Breast epithelium (tissue), 4 donors: ENCODE data around the gene P2RY11. TPM values are rescaled to one million over a fixed set of nuclear protein-coding genes. Genes with fewer than 3 reads are reported as not detected.

ENCODE experiments used
- DNase-seq, 2 donors: peaks; one replicate each; pipeline ENCODE4 v3.0.0-alpha.2; 2019; ENCODE audit warnings: low spot score in 2 of 2
- H3K27ac ChIP-seq, 2 donors: fragments of 200-600 bp; sonication (generic) in 1 of 2; one replicate each; pipeline ENCODE4 v1.5.1; 2016 to 2019; ENCODE audit warnings: mild to moderate bottlenecking in 1 of 2
- H3K27me3 ChIP-seq, 2 donors: fragments of 200-600 bp; sonication (generic) in 1 of 2; one replicate each; pipeline versions ENCODE4 v1.5.1 to v1.6.0; 2017 to 2019; ENCODE audit warnings: control low read depth in 1 of 2, mild to moderate bottlenecking in 1 of 2
- H3K36me3 ChIP-seq: fragments of 200-600 bp; one replicate; pipeline ENCODE4 v1.5.1; 2019
- H3K4me1 ChIP-seq, 2 donors: fragments of 200-600 bp; sonication (generic); one replicate each; pipeline ENCODE4 v1.5.1; 2016 to 2019; ENCODE audit warnings: control low read depth in 1 of 2
- H3K4me3 ChIP-seq, 3 donors: fragments of 200-600 bp; sonication (generic); 1 replicate in 2 of 3; 2 replicates in 1 of 3; pipeline ENCODE4 v1.5.1; 2016 to 2019; ENCODE audit warnings: mild to moderate bottlenecking in 3 of 3, moderate library complexity in 2 of 3
- H3K9me3 ChIP-seq, 2 donors: fragments of 200-600 bp; sonication (generic) in 1 of 2; one replicate each; pipeline ENCODE4 v1.5.1; 2016 to 2019; ENCODE audit warnings: control low read depth in 1 of 2
- POLR2A ChIP-seq: fragments of 450-650 bp; IDR thresholded peaks from one replicate; pipeline ENCODE4 v1.6.1; 2016; ENCODE audit warnings: antibody characterized with exemption, mild to moderate bottlenecking, moderate library complexity
- POLR2AphosphoS5 ChIP-seq, 3 donors: sonication (generic); formaldehyde crosslinking; IDR thresholded peaks; one replicate each; pipeline ENCODE4 v1.6.1; 2017; ENCODE audit warnings: antibody characterized with exemption in 3 of 3
- intact Hi-C: fragments of 100-400 bp; cut with DNase I; formaldehyde crosslinking; loops from one replicate; pipeline ENCODE4 v1.15.1; 2023; ENCODE audit warnings: low total_unique reads
- total RNA-seq, 3 donors: library from RNA; depleted of rRNA; stranded (reverse); fragments of >200 nt; gene quantifications; one replicate each; pipeline ENCODE4 v1.1.0, GENCODE V29; 2016
- TF ChIP-seq, protein P1 (sequence below), 3 donors: fragments of 450-650 bp; IDR thresholded peaks; one replicate each; pipeline ENCODE4 v1.5.1; 2016 to 2017; ENCODE audit warnings: antibody characterized with exemption in 3 of 3, mild to moderate bottlenecking in 3 of 3, moderate library complexity in 3 of 3

P2RY11 gene
- total RNA-seq, 3 donors from 2014 or later, result 4.0 to 7.2 (median 4.3) TPM

DNA sequence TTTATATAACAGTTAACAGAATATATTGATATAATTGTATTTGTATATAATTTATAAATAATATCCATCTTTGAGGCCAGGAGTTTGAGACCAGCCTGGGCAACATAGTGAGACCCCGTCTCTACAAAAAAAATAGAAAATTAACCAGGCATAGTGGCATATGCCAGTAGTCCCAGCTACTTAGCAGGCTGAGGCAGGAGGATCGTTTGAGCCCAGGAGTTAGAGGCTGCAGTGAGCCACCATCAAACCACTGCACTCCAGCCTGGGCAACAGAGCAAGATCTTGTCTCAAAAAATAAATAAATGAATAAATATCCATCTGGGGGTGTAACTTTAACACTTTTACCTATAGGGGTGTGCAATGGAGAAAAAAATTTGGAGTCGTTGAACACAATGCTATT, 26.7 kb upstream of the P2RY11 start:
- Histone ChIP-seq H3K4me3 (no peak overlapping the region), H3K27ac (no peak overlapping the region), H3K27me3 (no peaks in the 10 kb centered on the region), H3K4me1 (no peaks in the 10 kb centered on the region), H3K9me3 (no peaks in the 10 kb centered on the region), H3K36me3 (no peaks in the 10 kb centered on the region)
- intact Hi-C loops, result no loop called here
- DNase-seq, result no peak
- TF ChIP-seq, protein P1, sequence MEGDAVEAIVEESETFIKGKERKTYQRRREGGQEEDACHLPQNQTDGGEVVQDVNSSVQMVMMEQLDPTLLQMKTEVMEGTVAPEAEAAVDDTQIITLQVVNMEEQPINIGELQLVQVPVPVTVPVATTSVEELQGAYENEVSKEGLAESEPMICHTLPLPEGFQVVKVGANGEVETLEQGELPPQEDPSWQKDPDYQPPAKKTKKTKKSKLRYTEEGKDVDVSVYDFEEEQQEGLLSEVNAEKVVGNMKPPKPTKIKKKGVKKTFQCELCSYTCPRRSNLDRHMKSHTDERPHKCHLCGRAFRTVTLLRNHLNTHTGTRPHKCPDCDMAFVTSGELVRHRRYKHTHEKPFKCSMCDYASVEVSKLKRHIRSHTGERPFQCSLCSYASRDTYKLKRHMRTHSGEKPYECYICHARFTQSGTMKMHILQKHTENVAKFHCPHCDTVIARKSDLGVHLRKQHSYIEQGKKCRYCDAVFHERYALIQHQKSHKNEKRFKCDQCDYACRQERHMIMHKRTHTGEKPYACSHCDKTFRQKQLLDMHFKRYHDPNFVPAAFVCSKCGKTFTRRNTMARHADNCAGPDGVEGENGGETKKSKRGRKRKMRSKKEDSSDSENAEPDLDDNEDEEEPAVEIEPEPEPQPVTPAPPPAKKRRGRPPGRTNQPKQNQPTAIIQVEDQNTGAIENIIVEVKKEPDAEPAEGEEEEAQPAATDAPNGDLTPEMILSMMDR (IDR thresholded peaks at IDR 0.05), result no peak
- TF ChIP-seq POLR2A (no peak), POLR2AphosphoS5 (IDR thresholded peaks at IDR 0.05) (no peak)

DNA sequence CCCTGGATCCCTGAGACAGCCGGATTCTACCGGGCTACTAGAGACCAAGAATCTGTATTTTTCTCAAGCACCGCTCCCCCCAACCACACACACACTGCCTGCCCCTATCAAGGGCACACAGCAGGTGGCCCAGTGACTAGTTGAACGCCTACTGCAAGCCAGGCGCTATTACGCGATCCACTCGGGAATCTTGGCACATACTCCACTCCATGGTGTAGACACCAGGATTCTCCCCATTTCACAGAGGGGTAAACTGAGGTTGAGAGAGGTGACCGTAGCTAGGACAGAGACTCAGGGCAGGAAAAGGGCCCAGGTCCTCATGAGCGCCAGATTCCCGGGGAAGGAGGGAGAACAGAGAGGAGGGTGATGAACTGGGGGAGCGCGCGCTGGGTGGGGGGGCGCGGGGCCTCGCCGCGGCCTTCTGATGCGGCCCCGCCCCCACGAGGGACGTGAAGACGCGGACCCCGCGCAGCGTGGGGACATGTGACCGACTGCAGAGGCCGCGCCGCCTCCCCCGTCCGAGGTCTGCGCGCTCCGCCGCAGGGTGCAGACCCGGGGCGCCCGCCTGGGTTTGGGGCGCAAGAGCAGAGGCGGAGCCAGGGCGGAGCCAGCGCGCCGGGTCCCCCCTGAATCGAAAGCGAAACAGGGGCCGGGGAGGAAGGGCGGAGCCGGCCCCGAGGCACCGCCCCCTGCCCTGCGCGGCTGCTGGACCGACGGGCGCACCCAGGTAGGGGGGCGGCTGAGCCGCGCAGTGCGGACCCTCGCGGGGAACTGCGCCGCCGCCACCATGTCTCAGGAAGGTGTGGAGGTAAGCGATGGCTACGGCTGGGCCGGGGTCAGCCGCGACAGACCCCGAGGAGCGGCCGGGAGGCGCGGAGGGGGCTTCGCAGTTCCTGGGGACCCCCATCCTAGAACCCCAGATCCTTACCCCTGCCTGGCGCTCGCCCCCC, 25.6 kb upstream of the P2RY11 start, which contains the start of gene SHFL:
Gene SHFL, plus strand, starts transcription at position 677 of the 950 bp plus-strand sequence. Its CDS starts 111 bp downstream, at position 788.
- Histone ChIP-seq H3K9me3 (no peaks in the 10 kb centered on the region), H3K27ac (peak within 1 kb of the TSS; percentile 90 to 91), H3K4me3 (peak within 1 kb of the TSS; percentile 93 to 98 (median 96)), H3K27me3 (no peaks in the 10 kb centered on the region), H3K4me1 (no peaks in the 10 kb centered on the region), H3K36me3 (no peaks in the 10 kb centered on the region)
- intact Hi-C loops, result no loop called here
- TF ChIP-seq, protein P1 (IDR thresholded peaks at IDR 0.05), result no peak
- TF ChIP-seq POLR2AphosphoS5 (IDR thresholded peaks at IDR 0.05) (no peak), POLR2A (peak; percentile 33)
- peak; percentile 65 for DNase-seq

DNA sequence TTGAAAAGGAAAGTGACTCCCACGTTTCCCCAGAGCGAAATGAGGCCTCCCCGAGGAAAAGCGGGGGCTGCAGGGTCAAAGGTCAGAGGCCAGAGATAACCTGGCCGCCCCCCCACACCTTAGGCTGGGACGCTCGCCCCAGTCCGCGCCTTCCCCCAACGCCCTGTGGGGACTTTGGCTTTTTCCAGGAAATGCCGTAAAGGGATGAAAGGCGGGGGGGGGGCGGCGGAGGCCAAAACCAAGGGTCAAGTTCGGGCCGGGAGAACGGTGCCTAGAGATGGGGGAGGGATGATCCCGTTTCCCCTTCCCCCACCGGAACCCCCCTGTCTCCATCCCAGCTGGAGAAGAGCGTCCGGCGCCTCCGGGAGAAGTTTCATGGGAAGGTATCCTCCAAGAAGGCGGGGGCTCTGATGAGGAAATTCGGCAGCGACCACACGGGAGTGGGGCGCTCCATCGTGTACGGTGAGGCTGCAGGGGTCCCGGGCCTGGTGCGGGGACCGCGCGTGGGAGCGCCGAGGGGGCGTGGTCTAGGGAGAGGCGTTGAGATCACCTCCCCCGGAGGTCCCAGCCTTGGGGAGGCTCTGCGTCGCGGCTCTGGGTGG, 24.8 kb upstream of the P2RY11 start:
- Histone ChIP-seq H3K36me3 (no peaks in the 10 kb centered on the region), H3K4me3 (peak overlapping the region; percentile 93 to 98 (median 96)), H3K4me1 (no peaks in the 10 kb centered on the region), H3K27me3 (no peaks in the 10 kb centered on the region), H3K9me3 (no peaks in the 10 kb centered on the region), H3K27ac (peak overlapping the region; percentile 90 to 91)
- TF ChIP-seq POLR2AphosphoS5 (IDR thresholded peaks at IDR 0.05), result no peak
- no peak for TF ChIP-seq POLR2A
- TF ChIP-seq, protein P1 (IDR thresholded peaks at IDR 0.05), result no peak
- DNase-seq, result no peak
- intact Hi-C loops, result no loop called here

DNA sequence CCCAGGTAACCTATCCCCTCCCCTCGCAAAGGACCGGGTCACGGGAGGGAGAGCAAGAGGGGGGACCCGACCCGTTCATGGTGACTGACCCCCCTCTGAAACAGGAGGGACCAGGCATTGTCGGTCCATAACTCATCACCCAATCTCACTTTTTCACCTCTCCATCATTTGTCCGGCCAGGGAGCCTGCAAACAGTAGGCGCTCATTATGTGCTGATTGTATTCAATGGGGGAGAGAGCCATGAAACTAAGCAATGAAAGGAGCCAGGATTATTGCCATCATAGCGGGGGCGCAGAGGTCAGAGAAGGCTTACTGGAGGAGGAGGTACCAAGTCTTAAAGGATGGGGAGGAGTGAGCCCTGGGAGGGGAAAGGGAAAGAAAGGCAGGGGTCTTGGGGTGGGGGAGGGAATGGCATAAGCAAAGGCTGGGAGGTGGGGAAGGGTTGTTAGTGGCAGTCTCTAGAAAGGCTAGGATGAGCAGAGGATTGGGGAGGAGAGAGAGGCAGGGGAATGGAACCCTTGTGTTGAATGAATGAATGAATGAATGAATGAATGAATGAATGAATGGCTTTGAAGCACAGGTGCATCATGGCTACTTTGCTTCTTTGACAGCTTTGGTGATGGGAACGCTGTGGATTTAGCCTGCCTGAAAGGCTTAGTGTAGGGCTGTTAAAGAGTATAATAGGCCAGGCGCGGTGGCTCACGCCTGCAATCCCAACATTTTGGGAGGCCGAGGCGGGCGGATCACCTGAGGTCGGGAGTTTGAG, 24.0 kb upstream of the P2RY11 start:
- no peaks in the 10 kb centered on the region for H3K27me3 ChIP-seq
- TF ChIP-seq, protein P1 (IDR thresholded peaks at IDR 0.05), result no peak
- TF ChIP-seq POLR2A, result no peak
- TF ChIP-seq POLR2AphosphoS5 (IDR thresholded peaks at IDR 0.05), result no peak
- intact Hi-C loops, result no loop called here
- DNase-seq, result no peak
- no peaks in the 10 kb centered on the region for H3K4me1 ChIP-seq
- peak overlapping the region; percentile 90 to 91 for H3K27ac ChIP-seq
- peak overlapping the region in 2 of 3 donors; percentile 93 to 98 for H3K4me3 ChIP-seq
- H3K36me3 ChIP-seq, result no peaks in the 10 kb centered on the region
- no peaks in the 10 kb centered on the region for H3K9me3 ChIP-seq
